Thoracic aorta (tissue), 2 donors: Measurements from ENCODE around the gene CUX1. TPM values are rescaled to one million over a fixed set of nuclear protein-coding genes. Genes with fewer than 3 reads are reported as not detected.

ENCODE experiments used
- ATAC-seq: fragments of 150-250 bp; one replicate; pipeline ENCODE4 v1.8.0; 2017; ENCODE audit warnings: low read depth; ENCODE audit not compliant: insufficient number of reproducible peaks, low FRiP score
- DNase-seq: peaks from one replicate; pipeline ENCODE4 v3.0.0-alpha.2; 2020; ENCODE audit warnings: low spot score
- H3K27ac ChIP-seq, 2 donors: fragments of 200-600 bp; sonication (generic); 1 replicate in 1 of 2; 2 replicates in 1 of 2; pipeline ENCODE4 v1.5.1; 2016; ENCODE audit warnings: mild to moderate bottlenecking in 2 of 2, moderate library complexity in 2 of 2
- H3K27me3 ChIP-seq: fragments of 200-600 bp; sonication (generic); replicated peaks from 2 replicates; pipeline ENCODE4 v1.6.0; 2016; ENCODE audit warnings: mild to moderate bottlenecking; ENCODE audit not compliant: insufficient read depth
- H3K36me3 ChIP-seq: fragments of 200-600 bp; sonication (generic); one replicate; pipeline ENCODE4 v1.5.1; 2016
- H3K4me1 ChIP-seq, 2 donors: fragments of 200-600 bp; sonication (generic); 1 replicate in 1 of 2; 2 replicates in 1 of 2; pipeline versions ENCODE4 v1.5.1 to v1.6.0; 2016; ENCODE audit warnings: low read depth in 2 of 2, mild to moderate bottlenecking in 1 of 2; ENCODE audit not compliant: control insufficient read depth in 1 of 2
- H3K4me3 ChIP-seq: fragments of 200-600 bp; sonication (generic); 2 replicates; pipeline ENCODE4 v1.5.1; 2016; ENCODE audit warnings: mild to moderate bottlenecking
- H3K9me3 ChIP-seq: fragments of 200-600 bp; sonication (generic); 2 replicates; pipeline ENCODE4 v1.5.1; 2016
- total RNA-seq, 2 donors: library from RNA; depleted of rRNA; stranded (reverse); fragments of >200 nt; gene quantifications; one replicate each; pipeline versions ENCODE4 v1.1.0 to v1.2.3, GENCODE V29; 2016
- TF ChIP-seq, protein P1 (sequence below): fragments of 200-600 bp; sonication (generic); IDR thresholded peaks from one replicate; pipeline ENCODE4 v1.5.1; 2019; ENCODE audit warnings: antibody characterized with exemption

Gene CUX1
- total RNA-seq, 2 donors from 2014 or later = 85.0 to 179 TPM

DNA sequence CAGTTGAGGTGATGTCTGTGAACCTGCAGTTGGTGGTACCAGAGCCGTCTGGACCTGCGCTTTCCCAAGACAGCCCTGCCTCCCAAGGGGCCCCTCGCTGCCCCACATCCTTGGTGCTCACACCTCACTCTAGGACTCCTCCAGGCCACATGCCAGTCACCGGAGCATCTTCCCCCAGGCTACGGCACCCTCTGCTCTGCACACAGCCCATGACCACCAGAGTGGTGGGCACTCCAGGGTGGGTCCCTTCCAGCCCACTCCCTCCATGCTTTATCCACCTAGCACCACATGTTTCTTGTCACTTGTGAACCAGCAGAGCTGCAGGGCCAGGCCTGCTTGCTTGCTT is 285.6 kb downstream of the CUX1 start:
- Histone ChIP-seq H3K9me3 (no peaks in the 10 kb centered on the region), H3K36me3 (peaks cover 13% of the 10 kb centered on the region), H3K4me3 (no peak overlapping the region), H3K4me1 (peaks cover 0 to 9% of the 10 kb centered on the region in 2 donors), H3K27me3 (no peaks in the 10 kb centered on the region), H3K27ac (no peak overlapping the region)
- DNase-seq = no peak
- TF ChIP-seq, protein P1, sequence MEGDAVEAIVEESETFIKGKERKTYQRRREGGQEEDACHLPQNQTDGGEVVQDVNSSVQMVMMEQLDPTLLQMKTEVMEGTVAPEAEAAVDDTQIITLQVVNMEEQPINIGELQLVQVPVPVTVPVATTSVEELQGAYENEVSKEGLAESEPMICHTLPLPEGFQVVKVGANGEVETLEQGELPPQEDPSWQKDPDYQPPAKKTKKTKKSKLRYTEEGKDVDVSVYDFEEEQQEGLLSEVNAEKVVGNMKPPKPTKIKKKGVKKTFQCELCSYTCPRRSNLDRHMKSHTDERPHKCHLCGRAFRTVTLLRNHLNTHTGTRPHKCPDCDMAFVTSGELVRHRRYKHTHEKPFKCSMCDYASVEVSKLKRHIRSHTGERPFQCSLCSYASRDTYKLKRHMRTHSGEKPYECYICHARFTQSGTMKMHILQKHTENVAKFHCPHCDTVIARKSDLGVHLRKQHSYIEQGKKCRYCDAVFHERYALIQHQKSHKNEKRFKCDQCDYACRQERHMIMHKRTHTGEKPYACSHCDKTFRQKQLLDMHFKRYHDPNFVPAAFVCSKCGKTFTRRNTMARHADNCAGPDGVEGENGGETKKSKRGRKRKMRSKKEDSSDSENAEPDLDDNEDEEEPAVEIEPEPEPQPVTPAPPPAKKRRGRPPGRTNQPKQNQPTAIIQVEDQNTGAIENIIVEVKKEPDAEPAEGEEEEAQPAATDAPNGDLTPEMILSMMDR = no peak
- no peak for ATAC-seq

DNA sequence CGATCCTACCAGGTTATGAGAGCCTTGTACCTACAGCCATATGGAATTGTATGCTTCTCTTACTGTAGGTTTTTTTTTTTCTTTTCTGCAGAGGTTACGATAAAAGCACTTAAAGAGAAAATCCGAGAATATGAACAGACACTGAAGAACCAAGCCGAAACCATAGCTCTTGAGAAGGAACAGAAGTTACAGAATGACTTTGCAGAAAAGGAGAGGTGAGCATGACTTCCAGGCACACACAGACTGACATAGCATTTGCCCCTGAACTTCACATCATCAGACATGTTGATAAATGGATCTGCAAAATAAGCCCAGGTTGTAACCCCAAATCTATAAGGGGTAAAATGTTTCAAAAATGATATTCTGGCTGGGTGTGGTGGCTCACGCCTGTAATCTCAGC is 286.8 kb downstream of the CUX1 start:
- peaks cover 13% of the 10 kb centered on the region for H3K36me3 ChIP-seq

DNA sequence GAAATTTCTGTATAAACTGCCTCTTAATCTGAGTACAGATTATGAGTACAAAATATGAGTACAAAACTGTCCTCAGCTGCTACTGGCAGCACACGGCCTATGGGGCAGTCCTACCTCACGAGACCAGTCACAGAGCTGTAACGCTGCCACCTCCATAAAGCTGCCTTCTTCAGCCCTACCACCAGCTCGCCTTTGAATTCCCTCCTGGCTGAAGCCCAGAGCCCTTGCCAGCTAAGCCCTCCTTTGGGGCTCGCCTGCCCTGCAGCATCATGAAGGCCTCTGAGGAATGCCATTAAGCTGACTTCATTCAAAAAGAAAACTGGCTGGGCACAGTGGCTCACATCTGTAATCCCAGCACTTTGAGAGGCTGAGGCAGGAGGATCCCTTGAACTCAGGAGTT is 289.2 kb downstream of the CUX1 start:
- H3K27me3 ChIP-seq = no peaks in the 10 kb centered on the region
- H3K36me3 ChIP-seq = peaks cover 10% of the 10 kb centered on the region
- peak; percentile 61 for ATAC-seq
- H3K4me3 ChIP-seq = no peak overlapping the region
- H3K27ac ChIP-seq = peak overlapping the region; percentile 32 to 49
- TF ChIP-seq, protein P1 = no peak
- peaks cover 0 to 9% of the 10 kb centered on the region in 2 donors for H3K4me1 ChIP-seq
- DNase-seq = no peak
- no peaks in the 10 kb centered on the region for H3K9me3 ChIP-seq

More for the DNA sequence above, 286.8 kb downstream of the CUX1 start:
- no peaks in the 10 kb centered on the region for H3K9me3 ChIP-seq
- H3K27me3 ChIP-seq = no peaks in the 10 kb centered on the region
- H3K27ac ChIP-seq = no peak overlapping the region
- ATAC-seq = no peak
- H3K4me1 ChIP-seq = peaks cover 0 to 9% of the 10 kb centered on the region in 2 donors
- H3K4me3 ChIP-seq = no peak overlapping the region
- TF ChIP-seq, protein P1 = no peak
- no peak for DNase-seq

DNA sequence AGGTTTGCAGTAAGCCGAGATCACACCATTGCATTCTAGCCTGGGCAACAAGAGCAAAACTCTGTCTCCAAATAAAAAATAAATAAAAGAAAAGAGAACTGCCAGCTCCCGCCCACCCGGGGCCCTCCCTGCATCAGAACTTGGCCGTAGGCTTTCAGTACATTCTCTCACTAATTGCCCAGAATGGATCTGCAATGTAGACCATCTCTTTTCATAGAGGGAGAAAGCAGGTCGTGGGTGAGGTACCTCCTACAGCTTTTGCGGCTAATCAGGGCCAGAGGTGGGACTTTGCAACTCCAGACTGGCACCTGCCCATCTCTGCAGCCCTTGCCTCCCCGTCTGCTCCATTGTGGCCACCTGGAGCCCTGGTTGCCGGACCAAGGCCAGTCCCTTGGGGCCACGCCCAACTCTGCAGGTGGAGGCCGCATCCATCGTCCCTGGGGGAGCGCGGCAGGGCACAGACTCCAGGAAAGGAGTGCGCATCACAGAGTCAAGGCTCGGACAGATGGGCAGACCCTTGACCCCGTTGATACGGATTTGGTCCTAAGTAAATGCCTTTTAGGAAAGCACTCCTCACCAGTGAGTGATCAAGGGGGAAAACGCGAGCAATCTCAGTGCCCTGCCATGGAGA is 290.2 kb downstream of the CUX1 start:
- H3K27ac ChIP-seq = no peak overlapping the region
- no peak for ATAC-seq
- H3K9me3 ChIP-seq = no peaks in the 10 kb centered on the region
- peaks cover 0 to 9% of the 10 kb centered on the region in 2 donors for H3K4me1 ChIP-seq
- TF ChIP-seq, protein P1 = no peak
- DNase-seq = no peak
- H3K36me3 ChIP-seq = peaks cover 9% of the 10 kb centered on the region
- no peaks in the 10 kb centered on the region for H3K27me3 ChIP-seq
- H3K4me3 ChIP-seq = no peak overlapping the region

DNA sequence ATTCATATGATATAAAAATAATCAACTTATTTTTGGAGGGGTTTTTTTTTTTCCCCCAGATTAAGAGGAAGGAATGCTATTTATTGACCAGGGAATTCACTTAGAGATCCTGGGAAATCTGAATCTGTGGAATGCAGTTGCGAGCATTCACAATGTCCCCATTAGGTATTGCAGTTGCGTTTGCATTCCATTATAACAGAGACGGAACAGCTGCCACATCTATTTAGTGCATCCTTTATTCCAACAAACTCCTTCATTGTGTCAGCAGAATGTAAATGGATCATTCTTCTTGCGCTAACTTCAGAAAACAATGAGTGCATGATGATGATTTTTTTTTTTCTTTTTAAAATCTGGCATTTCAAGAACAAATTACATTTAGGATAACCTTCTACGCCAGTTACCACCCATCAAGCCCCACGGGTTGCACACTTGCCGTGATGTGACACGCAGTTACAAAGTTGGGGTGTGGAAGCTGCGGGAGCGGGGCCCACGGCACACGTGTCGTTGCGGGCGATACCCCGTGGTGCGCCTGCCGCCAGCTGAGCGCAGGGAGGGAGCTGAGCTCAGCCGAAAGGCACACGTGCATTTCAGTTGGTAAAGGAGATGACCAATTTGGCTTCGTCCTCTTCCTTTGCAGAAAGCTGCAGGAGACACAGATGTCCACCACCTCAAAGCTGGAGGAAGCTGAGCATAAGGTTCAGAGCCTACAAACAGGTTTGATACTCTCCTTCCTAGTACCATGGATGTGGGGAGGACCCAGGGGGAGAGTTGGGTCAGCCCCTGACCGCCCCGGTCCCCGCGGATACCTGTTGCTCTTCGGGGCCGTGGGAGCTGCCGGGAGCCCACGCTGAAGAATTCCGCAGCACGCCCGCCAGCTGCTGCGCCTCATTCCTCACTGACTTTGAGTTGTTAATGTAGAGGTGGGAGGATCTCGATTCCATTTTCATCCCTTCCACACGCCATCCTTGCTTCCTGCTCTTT is 293.9 kb downstream of the CUX1 start:
- Histone ChIP-seq H3K36me3 (peaks cover 11% of the 10 kb centered on the region), H3K27me3 (no peaks in the 10 kb centered on the region), H3K4me3 (no peak overlapping the region), H3K9me3 (no peaks in the 10 kb centered on the region), H3K4me1 (peaks cover 0 to 9% of the 10 kb centered on the region in 2 donors), H3K27ac (no peak overlapping the region)
- TF ChIP-seq, protein P1 = no peak
- DNase-seq = no peak
- ATAC-seq = no peak
